K562 (cell line): ENCODE data around the gene EPHA10. TPM values are rescaled to one million over a fixed set of nuclear protein-coding genes. Genes with fewer than 3 reads are reported as not detected.

Experiments
- ETV6 ChIP-seq, 3 experiments: fragments of 150-350 bp in 1 of 3; sonication (generic) in 1 of 3; formaldehyde crosslinking in 1 of 3; IDR thresholded peaks; 2 replicates each; pipeline versions ENCODE4 v1.6.1 to v1.8.0; 2014 to 2022; ENCODE audit warnings: borderline replicate concordance in 2 of 3, low read depth in 2 of 3, antibody characterized with exemption in 1 of 3, low read length in 1 of 3, mild to moderate bottlenecking in 1 of 3, missing genetic modification reagents in 1 of 3
- GTF3C2 ChIP-seq: IDR thresholded peaks from 3 replicates; pipeline ENCODE4 v1.6.1; 2011; ENCODE audit warnings: borderline replicate concordance, mild to moderate bottlenecking, moderate library complexity; ENCODE audit not compliant: insufficient read length; ENCODE audit errors: extremely low read depth
- HINFP ChIP-seq: fragments of 450-650 bp; conservative IDR thresholded peaks from 2 replicates; pipeline ENCODE4 v1.6.1; 2016; ENCODE audit warnings: missing genetic modification characterization, low read depth, mild to moderate bottlenecking, control low read depth, missing compliant biosample characterization
- STAG1 ChIP-seq: sonication (generic); formaldehyde crosslinking; IDR thresholded peaks from 2 replicates; pipeline ENCODE4 v1.5.0; 2020; ENCODE audit warnings: missing genetic modification reagents, borderline replicate concordance
- ZBTB9 ChIP-seq: fragments of 450-650 bp; formaldehyde crosslinking; IDR thresholded peaks from 2 replicates; pipeline ENCODE4 v1.4.0; 2020; ENCODE audit warnings: mild to moderate bottlenecking, moderate library complexity
- ZFP1 ChIP-seq: fragments of 450-650 bp; formaldehyde crosslinking; IDR thresholded peaks from 2 replicates; pipeline ENCODE4 v1.4.0; 2020; ENCODE audit warnings: mild to moderate bottlenecking, mixed read lengths
- ZKSCAN1 ChIP-seq: fragments of 150-350 bp; IDR thresholded peaks from 2 replicates; pipeline ENCODE4 v1.6.1; 2016; ENCODE audit warnings: low read depth, low read length
- ZNF184 ChIP-seq: sonication (generic); formaldehyde crosslinking; IDR thresholded peaks from 2 replicates; pipeline ENCODE4 v1.5.0; 2020; ENCODE audit warnings: missing genetic modification reagents
- ZNF318 ChIP-seq, 2 experiments: fragments of 450-650 bp; IDR thresholded peaks; 2 replicates each; pipeline ENCODE4 v1.6.1; 2016; ENCODE audit warnings: mild to moderate bottlenecking in 2 of 2, borderline replicate concordance in 1 of 2, low read depth in 1 of 2, moderate library complexity in 1 of 2
- ZNF444 ChIP-seq: fragments of 250-450 bp; sonication (Bioruptor Pico); IDR thresholded peaks from 2 replicates; pipeline ENCODE4 v1.4.0; 2020; ENCODE audit warnings: mild to moderate bottlenecking, moderate library complexity
- polyA plus RNA-seq, 8 experiments: library from polyadenylated mRNA; depleted of rRNA in 4 of 8; stranded (reverse) in 5 of 8; unstranded in 3 of 8; fragments of >200 nt; fragmentation: Nextera tagmentation in 2 of 8; fragmentation: Illumina TruSeq in 1 of 8; extraction: Ambion mirVana in 2 of 8; extraction: Trizol in 1 of 8; gene quantifications; 2 replicates each; pipeline versions ENCODE4 v1.2.1 to v1.2.3, GENCODE V29; 2011 to 2014; ENCODE audit warnings: inconsistent platforms in 1 of 8, missing spikeins in 1 of 8
- total RNA-seq, 7 experiments: library from RNA; depleted of rRNA in 6 of 7; stranded (reverse); fragments of >200 nt in 6 of 7; fragmentation: Illumina TruSeq in 2 of 7; extraction: Trizol in 2 of 7; gene quantifications; 2 replicates each; pipeline versions ENCODE4 v1.2.1 to v1.2.3, GENCODE V29; 2011 to 2021; ENCODE audit warnings: low replicate concordance in 1 of 7

Gene EPHA10
- total and polyA plus RNA-seq, 9 of the 15 experiments (the other 6 are each of a cell fraction or from before 2014, with no cell fraction given) = 0.03 TPM; not detected in 8

GRCh38 chr1:37811027-37811655 is 46.2 kb upstream of the EPHA10 start (continued):
- TF ChIP-seq ZNF318 (IDR thresholded peaks at IDR 0.05; ENCODE audit: borderline replicate concordance in 1 of 2, low read depth in 1 of 2) (no peak), STAG1 (CRISPR knock-in tag) (no peak; the same call in 1 of the 2 replicates), HINFP (no peak), ETV6 (IDR thresholded peaks at IDR 0.05; ENCODE audit: borderline replicate concordance in 1 of 2, low read depth in 2 of 2, low read length in 1 of 2) (no peak), ETV6 (CRISPR knock-in tag; IDR thresholded peaks at IDR 0.05; ENCODE audit: borderline replicate concordance) (no peak), ZKSCAN1 (0 out of 2 replicates have a peak, but pooled peaks have one; percentile 33), ZFP1 (no peak), ZBTB9 (no peak), ZNF184 (no peak), ZNF444 (CRISPR knock-in tag) (no peak), GTF3C2 (no peak)
